NCI-H69 (cell line): ENCODE measurements around the gene TWIST2.

Experiments
- DNase-seq: peaks from one replicate; lab custom pipeline; 2025; lab: John Stamatoyannopoulos, UW

TWIST2 gene

DNA sequence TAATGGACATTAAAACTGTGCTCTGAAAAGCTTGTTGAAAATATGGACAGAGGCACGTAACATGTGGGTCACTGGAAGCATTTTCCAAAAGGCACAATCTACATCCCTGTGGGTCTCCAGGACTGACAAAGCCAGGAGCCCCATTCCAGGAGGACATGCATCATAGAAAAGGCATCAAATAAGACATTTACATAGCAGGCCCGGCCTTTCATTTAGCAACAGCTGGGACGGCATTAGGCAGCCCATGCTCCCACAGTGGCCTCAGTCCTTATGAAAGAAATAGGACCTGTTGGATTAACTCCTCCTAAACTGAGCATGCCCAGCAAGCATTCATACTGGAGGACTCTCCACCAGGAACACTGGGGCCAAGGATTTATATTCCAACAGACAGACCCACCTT is 72.2 kb downstream of the TWIST2 start:
- no peak for DNase-seq

DNA sequence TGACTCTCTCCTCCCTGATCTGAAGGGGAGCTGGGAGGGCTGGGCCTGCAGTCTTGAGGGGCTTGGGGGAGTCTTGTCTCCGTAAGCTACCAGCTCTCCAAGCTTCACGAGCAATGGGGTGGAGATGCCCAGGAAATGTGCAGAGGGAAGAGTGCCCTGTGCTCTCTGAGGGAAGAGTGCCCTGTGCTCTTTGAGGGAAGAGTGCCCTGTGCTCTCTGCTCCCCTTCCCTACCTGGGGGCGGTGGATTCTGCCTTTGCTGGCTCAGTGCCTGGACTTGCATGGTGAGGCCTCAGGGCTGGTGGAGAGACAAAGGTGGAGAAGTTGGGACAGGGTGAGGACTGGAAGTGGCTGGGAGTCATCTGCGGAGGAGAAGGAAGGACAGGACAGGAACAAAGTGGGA is 72.7 kb downstream of the TWIST2 start:
- DNase-seq: no peak

DNA sequence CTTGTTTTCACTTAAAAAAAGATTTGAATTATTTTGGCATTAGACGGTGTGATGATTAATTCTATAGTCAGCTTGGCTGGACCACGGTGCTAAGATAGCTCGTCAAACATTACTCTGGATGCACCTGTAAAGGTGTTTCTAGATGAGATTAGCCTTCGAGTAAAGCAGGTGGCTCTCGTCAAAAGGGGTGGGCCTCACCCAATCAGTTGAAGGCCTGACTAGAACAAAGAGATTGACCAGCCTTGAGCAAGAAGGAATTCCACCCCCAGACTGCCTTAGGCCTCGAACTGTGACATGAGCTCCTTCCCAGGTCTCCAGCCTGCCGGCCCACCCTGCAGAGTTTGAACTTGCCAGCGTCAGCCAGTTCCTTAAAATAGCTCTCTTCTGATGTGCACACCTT is 73.4 kb downstream of the TWIST2 start:
- DNase-seq: no peak

DNA sequence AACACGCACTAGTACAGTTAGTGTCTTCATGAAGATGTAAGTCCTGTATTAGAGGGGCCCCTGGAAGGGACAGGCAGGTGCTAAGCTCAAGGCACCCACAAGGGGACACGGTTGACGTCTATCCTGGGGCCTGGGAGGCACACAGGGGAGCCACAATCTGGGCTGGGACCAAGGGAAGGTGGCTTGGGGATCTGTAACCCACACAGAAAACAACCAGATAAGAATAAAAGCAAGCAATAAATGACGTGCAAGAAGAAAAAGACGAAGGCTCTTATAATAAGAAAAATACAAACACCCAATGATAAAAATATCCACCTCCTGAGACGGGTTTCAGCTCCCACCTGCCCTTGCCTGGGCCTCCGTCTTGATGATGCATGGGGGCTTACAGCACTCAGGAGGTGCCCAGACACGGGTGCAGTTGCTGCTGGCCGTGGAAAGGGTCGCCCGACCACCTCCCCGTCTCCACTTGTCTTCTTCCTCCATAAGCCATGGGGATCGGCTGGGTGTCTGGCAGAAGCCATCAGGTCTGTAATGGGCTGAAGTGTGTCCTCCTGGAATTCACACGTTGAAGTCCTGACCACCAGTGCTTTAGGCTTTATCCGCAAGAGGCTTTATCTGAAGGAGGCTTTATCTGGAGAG is 73.9 kb downstream of the TWIST2 start:
- DNase-seq: no peak

DNA sequence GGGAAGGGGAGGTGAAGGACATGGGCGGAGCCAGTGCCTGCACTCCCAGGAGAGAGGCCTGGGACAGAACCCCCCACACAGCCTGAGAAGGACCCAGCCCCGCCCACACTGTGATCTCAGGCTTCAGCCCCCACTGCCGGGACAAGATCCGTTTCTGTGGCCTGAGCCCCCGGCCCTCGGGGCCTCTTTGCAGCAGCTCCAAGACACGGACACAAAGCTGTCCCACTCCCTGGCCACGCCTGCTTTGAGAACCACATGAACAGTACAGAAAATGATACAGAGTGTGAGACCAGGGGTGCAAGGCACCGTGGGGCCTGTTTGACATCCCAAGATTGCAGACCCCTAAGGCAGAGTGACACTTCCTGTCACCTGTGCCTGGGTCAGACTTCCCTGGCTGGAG is 74.5 kb downstream of the TWIST2 start:
- no peak for DNase-seq

DNA sequence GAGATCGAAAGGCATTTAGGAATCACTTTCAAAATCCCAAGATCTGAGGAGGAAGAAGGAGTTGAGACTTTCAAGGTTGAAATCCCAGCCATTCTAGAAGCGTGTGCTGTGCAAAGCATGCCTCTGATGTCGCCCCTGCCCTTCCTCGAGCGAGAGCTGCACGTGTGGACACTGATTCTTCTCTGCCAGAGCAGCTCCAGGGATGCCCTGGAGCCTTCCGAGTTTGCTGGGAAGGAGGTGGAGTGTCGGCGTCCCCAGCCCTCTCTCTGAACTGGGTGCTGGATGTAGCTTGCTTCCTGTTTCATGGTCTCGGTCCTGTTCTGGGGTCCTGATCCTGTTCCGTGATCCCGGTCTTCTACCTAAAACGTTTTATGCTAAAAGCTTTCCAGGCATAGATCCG is 76.1 kb downstream of the TWIST2 start:
- DNase-seq: no peak

DNA sequence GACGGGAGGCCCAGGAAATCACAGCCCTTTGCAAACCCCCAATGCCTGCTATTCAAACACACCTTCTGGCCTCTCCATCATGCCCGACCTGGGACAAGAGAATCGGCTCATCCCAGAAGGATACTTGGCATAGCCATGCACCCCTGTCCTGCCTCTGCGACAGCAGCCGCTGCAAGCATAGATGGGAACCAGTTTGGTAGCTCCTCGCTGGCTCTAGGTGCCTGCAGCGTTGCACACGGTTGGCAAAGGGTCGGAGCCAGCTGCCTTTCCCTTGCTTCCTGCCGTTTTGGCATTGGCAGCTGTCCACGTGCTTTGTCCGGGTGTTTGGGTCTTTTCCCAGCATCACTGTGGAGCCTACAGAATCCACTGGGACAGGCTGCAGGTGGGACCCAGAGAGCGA is 76.9 kb downstream of the TWIST2 start:
- peak; percentile 2 for DNase-seq

DNA sequence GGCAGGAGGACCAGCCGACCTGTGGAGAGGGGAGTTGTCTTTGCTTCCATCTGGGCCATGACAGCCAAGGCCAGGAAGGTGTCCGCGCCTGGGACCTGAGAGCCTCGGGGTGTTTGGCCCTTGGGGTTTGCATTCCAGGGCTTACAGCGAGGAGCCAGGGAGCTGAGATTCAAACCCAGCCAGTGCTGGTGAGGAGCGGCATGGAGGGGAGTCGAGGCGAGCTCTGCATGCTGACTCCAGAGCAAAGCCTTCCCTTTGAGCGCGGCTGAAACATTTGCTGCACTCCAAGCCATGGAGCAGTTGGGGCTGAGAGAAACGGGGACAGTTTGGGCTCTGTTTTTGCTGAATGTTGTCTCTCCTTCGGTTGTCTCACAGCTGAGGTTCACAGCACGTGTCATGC is 77.4 kb downstream of the TWIST2 start:
- no peak for DNase-seq

DNA sequence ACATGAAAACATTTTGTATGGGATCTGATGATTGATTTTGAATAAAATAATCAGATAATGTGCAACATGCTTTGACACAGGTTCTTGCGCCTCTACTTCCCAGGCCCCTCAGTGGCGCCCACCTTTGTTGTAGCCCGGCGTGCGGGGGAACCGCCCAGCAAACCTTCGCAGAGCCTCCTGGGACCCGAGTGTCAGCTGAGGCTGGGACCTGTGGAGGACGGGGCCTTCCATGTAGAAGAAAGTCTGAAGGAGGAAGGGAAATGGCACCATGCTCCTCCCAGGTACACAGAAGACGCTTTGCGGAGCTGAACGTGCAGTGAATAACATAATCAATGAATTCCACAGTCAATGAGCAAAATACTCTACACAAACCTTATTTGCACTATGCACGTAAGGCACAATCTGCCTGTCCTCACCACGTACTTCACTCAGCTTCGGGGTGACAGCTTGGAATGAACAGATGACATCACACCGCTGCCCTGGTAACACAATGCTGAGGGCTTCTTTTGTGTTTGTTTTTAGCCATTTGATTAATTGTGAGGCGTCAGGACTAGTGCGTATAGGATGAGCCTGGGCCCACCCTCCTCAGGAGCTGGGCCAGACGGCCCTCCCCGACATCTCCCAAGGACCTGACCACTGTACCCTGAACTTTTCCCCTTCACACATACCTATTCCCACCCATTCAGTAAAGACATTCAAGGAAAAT is 78.1 kb downstream of the TWIST2 start:
- no peak for DNase-seq

DNA sequence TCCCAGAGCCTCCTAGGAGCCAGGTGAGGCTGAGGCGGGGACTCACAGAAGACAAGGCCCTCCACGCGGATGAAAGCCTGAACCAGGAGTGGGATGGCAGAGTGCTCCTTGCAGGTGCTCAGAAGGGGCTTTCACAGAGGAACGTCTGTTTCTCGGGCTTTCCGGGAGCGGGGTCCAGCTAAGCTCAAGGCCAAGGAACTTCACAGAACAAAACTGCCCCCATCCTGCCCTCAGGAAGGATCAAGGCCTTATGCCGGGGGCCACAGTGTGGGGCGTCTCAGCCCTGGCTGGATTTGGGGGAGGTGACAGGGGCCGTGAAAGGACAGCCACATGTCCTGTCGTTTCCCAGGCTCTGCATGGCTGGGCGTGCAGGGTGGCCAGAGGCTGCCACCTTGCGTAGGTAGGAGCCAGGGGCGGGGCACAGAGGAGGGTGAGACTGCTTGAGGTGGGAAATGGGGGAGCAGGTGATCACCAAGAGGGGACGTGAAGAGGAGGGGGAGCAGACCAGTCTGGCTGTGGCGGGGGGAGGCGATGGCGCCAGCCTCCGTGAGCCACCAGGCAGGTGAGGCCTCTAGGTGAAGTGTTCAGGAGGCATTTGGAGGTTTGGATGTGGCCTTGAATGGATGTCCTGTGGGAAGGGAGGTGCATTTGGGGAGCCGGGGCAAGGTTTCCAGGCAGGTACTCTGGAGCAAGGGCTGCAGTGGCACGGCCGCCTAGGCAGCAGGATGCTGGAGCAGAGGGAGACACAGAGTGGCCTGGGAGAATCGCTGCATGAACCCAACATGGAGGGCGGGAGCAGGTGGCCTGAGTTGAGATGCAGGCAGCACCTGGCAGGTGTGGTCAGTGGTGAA is 79.1 kb downstream of the TWIST2 start:
- DNase-seq: no peak

DNA sequence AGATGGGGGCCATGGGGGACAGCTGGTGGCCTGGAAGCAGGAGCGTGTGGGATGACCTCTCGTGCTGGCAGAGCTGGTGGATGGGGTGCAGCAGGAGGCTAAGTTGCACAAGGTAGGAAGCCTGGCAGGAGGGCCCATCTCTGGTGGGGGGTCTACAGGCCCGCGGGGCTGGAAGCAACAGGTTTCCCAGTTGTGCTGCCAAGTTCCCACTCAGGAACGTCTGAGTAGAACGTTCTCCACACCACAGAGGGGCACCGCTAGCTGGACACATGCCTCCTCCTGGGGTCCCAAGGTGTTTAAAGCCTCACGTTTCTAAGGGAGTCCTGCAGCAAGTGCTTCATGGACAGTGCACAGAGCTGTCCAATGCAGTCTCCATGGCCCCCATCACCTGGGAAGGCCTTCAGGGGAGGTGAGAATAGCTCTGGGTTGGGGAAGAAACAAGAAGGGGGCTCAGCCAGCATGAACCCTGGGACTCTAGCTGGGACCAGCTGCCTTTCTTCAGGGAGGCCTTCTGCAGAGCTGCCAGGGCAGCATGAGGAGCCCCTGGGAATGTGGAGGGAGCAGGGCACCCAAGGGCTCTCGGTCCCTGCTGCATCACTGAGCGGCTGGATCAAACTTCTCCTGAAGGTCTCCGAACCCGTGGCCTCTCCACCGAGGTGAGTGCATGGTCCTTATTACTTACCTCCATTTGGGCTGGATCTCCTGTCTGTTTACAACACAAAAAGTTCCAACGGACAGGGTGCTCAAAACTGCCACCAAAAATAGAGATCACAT is 80.0 kb downstream of the TWIST2 start:
- no peak for DNase-seq

DNA sequence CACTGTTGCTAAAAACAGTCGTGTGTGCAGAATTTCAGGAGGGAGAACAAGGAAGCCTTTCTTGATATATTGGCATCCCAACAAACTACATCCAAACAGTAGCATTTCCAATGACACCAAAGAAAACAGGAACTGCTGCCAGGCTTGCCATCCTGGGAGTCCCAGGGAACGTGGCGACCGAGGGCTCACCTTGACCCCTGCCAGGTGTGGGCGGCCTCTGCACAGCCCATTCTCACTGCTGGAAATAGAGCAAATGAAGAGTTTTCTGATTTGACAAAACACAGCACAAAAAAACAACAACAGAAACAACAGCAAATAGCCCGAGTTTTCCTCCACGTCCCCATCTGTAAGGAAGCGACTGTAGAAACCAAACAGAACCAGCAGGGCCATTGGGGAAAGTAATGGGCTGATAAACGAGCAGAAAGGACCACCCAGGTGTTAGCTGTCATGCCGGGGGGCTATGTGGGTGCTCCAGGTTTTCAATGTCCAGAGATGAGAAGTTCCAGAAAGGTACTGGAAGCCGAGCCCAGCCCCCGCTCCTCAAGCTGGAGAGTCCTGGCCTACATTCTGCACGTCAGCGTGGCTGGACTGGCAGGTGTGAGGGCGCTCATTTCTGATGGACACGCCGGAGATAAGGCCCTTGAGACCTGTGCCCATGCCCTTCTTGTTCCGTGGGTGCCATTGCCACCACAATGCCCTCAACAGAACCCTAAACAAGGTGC is 80.8 kb downstream of the TWIST2 start:
- no peak for DNase-seq

DNA sequence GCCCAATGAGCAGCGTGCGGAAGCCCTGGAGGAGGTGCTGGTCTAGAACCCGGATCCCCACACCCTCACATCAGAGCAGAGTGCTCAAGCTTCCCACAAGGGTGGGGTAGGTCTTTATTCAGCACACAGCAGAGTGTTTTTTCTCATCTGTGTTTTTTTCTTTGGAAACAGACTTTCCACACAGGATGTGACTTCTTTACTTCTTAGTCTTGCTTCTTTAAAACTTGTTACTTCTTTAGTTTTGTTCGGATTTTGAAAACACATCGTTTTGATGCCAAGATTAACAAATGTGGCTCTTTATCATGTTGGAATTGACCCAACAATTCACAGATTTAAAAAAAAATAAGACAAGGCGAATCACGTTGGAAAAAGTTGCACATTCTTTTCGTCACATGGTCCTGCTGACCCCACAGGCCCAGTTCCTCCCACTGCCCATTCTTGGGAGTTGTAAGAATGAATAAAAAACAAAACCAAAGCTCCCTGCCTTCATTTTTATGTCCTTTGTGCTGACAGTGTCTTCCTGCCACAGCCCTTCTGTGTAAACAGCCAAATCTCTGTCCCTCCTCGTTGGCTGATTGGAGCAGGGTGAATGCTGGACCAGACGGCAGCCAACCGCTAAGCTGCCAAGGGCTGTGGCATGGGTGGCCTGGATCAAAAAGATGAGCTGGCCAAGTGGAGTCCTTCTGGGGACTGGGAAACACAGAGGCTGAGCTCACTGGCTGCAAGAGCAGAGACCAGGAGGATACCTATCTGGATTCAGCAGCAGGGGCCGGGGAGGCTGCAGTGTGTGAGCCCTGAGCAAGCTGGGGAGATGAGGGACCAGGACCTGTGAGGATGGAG is 81.6 kb downstream of the TWIST2 start:
- DNase-seq: no peak

DNA sequence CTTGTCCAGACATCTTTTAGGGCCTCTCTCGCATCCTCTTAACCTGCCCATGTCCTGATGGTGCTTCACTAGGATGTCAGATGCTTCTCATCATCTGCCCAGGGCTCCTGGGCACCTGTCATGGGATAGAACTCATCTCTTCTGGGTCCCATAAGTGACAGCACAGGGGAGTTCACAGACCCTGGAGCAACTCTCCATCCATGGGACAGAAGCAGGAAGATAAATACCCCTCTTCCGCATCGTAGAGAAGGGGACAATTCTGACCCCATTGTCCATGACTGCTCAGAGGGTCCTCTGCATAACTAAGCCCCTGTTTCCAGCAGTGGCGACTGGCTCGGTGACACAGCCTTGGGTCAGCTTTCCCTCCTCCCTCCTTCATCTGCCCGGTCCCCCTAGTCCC is 82.3 kb downstream of the TWIST2 start:
- DNase-seq: no peak

DNA sequence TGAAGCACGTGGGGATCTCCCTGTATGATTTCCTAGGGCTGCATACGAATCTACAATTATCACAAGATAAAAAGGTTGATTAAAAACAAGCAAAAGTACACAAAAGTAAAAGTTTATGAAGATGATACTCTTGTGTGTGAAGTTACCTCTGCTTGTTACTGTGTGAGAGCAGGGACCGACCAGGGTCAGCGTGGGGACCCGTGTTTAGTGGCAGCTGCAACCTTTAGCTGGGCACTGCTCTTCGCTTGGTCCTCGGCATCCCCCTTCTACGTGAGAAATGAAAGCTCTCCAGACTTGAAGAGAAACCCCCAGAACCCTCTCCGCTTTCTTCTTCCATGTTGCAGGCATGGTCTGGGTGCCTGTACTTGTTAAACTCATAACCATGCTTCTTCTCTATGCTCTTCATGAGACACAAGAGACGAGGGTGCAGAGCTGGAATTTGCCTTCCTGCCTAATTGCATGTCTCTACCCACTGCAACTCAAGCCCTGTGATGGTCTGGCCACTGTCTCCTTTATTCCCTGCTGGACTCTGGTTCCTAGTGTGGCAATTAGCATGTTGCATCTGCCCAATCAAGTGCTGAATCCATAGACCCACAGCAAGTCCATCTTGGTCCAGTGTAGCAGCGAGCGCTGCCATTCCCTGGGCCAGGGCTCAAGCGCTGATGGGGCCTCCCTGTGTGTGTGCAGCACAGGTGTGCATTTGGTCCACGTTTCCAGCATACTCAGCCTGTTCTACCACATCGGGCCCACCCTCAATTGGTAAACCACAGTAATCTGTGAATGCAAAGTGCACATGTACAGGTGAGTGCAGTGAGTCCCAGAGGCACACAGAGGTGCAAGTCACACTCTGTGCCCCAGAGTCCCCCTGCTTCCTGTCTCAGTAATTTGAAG is 88.5 kb downstream of the TWIST2 start:
- DNase-seq: no peak

DNA sequence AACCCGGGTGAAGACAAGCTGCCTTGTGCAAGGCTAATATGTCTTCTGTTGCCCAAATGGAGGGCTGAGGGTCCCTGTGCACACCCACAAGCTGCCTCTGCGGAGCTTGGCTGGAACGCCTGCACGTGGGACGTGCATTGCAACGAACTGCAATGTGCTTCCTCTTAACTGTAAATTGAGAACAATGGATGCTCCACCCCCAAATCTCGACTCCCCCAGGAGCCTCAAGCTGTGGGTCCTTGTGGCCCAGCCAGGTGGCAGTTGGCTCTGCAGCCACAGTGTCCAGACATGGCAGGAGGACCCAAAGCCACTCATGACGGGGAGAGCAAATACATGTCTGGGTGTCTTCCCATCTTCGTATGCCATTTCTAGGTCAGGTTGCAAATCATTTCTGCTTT is 90.1 kb downstream of the TWIST2 start:
- DNase-seq: no peak

DNA sequence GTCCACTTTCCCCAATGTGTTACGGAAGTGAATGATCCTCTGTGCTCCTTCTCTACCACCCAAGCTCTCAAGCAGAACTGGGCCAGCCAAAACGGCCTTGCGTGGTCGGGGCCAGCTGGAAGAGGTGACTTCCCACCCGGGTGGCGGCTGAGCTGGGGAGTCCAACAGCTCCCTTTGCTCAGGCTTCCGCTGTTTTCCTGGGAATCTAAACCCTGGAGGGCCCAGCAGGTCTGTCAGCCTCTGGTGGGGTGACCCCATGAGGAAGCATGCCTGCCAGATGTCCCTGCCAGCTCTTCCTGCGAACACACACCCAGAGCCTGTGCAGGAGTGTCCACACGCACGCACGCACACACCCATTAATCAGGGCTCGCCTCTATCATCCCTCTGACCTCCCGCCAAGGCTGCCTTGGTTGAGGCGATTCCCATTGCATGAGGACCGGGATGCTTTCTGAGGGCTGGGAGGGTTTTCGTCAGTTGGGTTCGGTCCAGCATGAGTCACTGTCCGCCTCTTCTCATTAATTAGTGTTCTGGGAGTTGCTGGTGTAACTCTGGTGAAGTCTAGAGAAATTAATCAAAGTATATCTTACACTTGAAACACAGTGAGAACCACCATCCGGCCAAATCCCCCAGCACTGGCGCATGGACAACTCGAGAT is 90.6 kb downstream of the TWIST2 start:
- no peak for DNase-seq

DNA sequence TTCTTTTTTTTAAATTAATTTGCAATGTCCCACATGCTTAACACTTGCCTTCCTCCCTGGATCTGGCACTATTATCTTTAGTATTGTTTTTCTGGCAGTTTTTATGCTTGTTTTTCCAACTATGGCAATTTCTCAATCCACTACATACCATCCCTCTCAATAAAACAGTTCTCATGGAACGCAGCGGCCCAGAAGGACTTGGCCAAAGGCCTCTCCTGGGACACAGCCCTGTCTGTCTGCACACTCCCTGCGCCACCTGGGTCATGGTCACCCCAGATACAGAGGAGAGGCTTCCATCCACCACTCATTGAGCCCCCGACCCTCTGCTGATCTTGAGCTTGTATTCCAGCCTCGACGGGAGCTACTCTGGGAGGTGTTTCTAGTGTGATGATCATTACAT is 91.2 kb downstream of the TWIST2 start:
- no peak for DNase-seq
